WI38 (cell line): ENCODE measurements around the gene RBM23.

Experiments used
- H3K4me3 ChIP-seq: 2 replicates; pipeline ENCODE4 v1.5.1; 2011; ENCODE audit warnings: low read depth, mild to moderate bottlenecking, control low read depth, low read length
- CTCF ChIP-seq: IDR thresholded peaks from 2 replicates; pipeline ENCODE4 v1.5.1; 2012; ENCODE audit warnings: low read depth, mild to moderate bottlenecking, control low read depth, low read length

RBM23 gene

DNA sequence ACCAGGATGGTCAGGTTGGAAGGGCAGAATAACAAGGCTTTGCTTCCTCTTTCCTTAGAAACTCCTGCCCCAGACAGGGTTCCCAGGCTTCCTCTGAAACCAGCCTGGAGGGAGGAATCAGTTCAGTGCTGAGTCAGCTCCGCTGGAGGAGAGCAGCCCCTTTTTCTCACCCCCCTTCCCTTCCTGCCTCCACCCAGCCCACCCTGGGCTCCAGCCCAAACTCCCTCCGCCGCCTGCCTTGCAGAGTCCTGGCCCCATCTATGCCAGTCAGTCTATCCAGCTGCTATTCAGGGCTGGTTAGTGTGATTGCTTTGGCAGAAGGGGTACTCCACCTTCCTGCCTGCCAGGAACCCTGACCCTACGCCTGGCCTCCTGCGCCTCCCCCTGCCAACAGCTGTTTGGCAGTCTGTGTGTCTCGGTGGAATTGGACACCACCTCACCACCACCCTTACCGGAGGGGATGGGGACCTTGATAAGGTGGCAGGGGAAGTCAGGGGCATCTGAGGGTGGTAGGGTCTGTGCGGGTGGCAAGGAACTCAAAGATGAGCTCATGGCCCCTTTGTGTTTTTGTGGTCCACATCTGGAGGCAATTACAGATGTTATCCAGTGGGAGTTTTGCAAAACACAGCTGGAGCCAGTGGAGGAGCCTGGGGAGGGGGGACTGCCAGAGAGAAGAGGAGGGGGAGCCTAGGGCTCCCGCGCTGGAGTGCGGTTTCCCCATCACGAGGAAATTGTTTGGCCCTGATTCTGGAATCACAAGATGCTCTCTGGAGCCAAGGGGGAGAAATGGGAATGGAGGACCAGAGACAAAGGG, 70.4 kb downstream of the RBM23 start:
- no peak for TF ChIP-seq CTCF
- no peak overlapping the region for H3K4me3 ChIP-seq

DNA sequence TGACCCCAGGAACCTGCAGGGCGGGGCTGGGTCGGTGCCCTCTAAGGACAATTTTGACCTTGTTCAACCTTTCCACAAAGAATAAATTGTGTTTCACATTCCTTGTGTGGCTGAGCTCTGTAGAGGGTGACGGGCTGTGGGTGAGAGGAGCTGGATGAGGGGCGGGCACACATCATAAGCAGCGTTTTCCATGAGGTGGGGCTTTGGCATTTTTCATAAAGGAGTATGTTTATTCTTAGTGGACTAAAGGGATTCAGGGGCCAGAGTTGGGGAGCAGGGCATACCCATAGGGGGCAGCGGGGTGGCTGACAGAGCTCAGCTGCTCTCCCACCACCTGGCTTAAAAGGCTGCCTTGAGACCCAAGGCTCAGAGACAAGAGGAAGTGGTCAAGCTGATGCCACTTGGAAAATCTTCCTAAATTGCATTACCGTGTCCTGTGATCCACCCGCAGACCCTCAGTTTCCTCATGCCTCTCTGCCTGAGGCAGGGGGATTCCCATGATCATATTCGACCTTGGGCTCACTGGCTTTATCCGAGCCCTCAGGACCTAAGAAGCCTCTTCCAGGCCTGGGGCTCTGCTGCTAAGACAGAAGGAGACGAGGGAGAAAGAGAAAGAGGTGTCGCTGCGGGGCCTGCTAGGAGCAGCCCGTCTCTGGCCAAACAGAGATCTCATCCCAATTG, 71.1 kb downstream of the RBM23 start:
- TF ChIP-seq CTCF, result no peak
- no peak overlapping the region for H3K4me3 ChIP-seq

DNA sequence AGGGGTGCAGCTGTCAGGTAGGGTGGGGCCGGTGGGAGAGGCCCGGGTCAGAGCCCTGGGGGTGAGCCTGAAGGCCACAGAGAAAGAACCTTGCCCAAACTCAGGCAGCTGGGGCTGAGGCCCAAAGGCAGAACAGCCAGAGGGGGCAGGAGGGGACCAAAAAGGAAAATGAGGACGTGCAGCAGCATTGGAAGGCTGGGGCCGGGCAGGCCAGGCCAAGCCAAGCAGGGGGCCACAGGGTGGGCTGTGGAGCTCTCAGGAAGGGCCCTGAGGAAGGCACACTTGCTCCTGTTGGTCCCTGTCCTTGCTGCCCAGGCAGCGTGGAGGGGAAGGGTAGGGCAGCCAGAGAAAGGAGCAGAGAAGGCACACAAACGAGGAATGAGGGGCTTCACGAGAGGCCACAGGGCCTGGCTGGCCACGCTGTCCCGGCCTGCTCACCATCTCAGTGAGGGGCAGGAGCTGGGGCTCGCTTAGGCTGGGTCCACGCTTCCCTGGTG, 72.1 kb downstream of the RBM23 start:
- no peak overlapping the region for H3K4me3 ChIP-seq
- TF ChIP-seq CTCF, result no peak

DNA sequence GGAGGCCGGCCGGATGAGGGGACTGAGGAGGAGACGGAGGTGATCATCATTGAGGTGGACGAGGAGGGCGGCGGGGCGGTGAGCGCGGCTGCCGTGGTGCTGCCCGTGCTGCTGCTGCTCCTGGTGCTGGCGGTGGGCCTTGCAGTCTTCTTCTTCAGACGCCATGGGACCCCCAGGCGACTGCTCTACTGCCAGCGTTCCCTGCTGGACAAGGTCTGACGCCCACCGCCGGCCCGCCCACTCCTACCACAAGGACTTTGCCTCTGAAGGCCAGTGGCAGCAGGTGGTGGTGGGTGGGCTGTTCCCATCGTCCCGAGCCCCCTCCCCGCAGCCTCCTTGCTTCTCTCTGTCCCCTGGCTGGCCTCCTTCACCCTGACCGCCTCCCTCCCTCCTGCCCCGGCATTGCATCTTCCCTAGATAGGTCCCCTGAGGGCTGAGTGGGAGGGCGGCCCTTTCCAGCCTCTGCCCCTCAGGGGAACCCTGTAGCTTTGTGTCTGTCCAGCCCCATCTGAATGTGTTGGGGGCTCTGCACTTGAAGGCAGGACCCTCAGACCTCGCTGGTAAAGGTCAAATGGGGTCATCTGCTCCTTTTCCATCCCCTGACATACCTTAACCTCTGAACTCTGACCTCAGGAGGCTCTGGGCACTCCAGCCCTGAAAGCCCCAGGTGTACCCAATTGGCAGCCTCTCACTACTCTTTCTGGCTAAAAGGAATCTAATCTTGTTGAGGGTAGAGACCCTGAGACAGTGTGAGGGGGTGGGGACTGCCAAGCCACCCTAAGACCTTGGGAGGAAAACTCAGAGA, 72.9 kb downstream of the RBM23 start:
- no peak for TF ChIP-seq CTCF
- H3K4me3 ChIP-seq, result no peak overlapping the region

GRCh38 chr14:22845103-22845394, 73.9 kb downstream of the RBM23 start:
- H3K4me3 ChIP-seq, result no peak overlapping the region
- no peak for TF ChIP-seq CTCF

- no peak for TF ChIP-seq CTCF
- no peak overlapping the region for H3K4me3 ChIP-seq
Measured at GRCh38 chr14:22844221-22845102, 74.5 kb downstream of the RBM23 start.
